Esophagus muscularis mucosa (tissue), 4 donors: ENCODE measurements around the gene KRTAP3-3. TPM values are rescaled to one million over a fixed set of nuclear protein-coding genes. Genes with fewer than 3 reads are reported as not detected.

Experiments used
- DNase-seq: peaks from one replicate; pipeline ENCODE4 v3.0.0-alpha.2; 2017; ENCODE audit errors: extremely low spot score
- H3K27ac ChIP-seq, 4 donors: fragments of 200-600 bp; sonication (generic); replicated peaks in 1 of 4; 1 replicate in 3 of 4; 2 replicates in 1 of 4; pipeline ENCODE4 v1.5.1; 2016 to 2019; ENCODE audit warnings: mild to moderate bottlenecking in 1 of 4
- H3K27me3 ChIP-seq, 4 donors: fragments of 200-600 bp; sonication (generic); one replicate each; pipeline versions ENCODE4 v1.5.1 to v1.6.0; 2016 to 2019
- H3K36me3 ChIP-seq, 4 donors: fragments of 200-600 bp; sonication (generic); one replicate each; pipeline ENCODE4 v1.5.1; 2016 to 2019
- H3K4me1 ChIP-seq, 4 donors: fragments of 200-600 bp; sonication (generic); one replicate each; pipeline ENCODE4 v1.5.1; 2016 to 2019
- H3K4me3 ChIP-seq, 4 donors: fragments of 200-600 bp; sonication (generic); 1 replicate in 2 of 4; 2 replicates in 2 of 4; pipeline ENCODE4 v1.5.1; 2016 to 2019; ENCODE audit warnings: mild to moderate bottlenecking in 4 of 4, moderate library complexity in 1 of 4
- H3K9me3 ChIP-seq, 4 donors: fragments of 200-600 bp; sonication (generic); 1 replicate in 3 of 4; 2 replicates in 1 of 4; pipeline ENCODE4 v1.5.1; 2016 to 2019
- CTCF ChIP-seq, 3 experiments: fragments of 200-600 bp in 2 of 3; fragments of 450-650 bp in 1 of 3; sonication (generic) in 2 of 3; IDR thresholded peaks; one replicate each; pipeline ENCODE4 v1.5.1; 2017 to 2019; ENCODE audit warnings: antibody characterized with exemption in 3 of 3, mild to moderate bottlenecking in 2 of 3, moderate library complexity in 1 of 3
- EP300 ChIP-seq: sonication (generic); formaldehyde crosslinking; IDR thresholded peaks from one replicate; pipeline ENCODE4 v1.6.1; 2017; ENCODE audit warnings: antibody characterized with exemption
- POLR2A ChIP-seq: fragments of 450-650 bp; IDR thresholded peaks from one replicate; pipeline ENCODE4 v1.6.1; 2017; ENCODE audit warnings: antibody characterized with exemption, moderate library complexity, mild to moderate bottlenecking, low read depth
- POLR2AphosphoS5 ChIP-seq, 2 donors: sonication (generic); formaldehyde crosslinking; IDR thresholded peaks; one replicate each; pipeline ENCODE4 v1.6.1; 2017; ENCODE audit warnings: antibody characterized with exemption in 2 of 2
- WGBS: methylation state at CpG from one replicate; pipeline ENCODE4 v1.1.5; 2018; 5-methylcytosine and 5-hydroxymethylcytosine counted together
- intact Hi-C: fragments of 100-400 bp; cut with DNase I; formaldehyde crosslinking; loops from one replicate; pipeline ENCODE4 v1.15.1; 2023
- total RNA-seq, 4 donors: library from RNA; depleted of rRNA; stranded (reverse); fragments of >200 nt; gene quantifications; one replicate each; pipeline versions ENCODE4 v1.1.0 to v1.2.1, GENCODE V29; 2016

The KRTAP3-3 gene
- total RNA-seq, 4 donors from 2014 or later = not detected

- Histone ChIP-seq H3K36me3 (no peaks in the 10 kb centered on the region), H3K4me3 (no peak overlapping the region), H3K27ac (no peak overlapping the region), H3K9me3 (no peaks in the 10 kb centered on the region), H3K4me1 (no peaks in the 10 kb centered on the region), H3K27me3 (peaks cover 0 to 6% (median 0%) of the 10 kb centered on the region in 4 donors)
- no peak for DNase-seq
- intact Hi-C loops = no loop called here
- TF ChIP-seq POLR2A = no peak
- TF ChIP-seq POLR2AphosphoS5 (IDR thresholded peaks at IDR 0.05) = no peak
- 88% methylated on average over 3 of the region's 3 CpGs for WGBS
These were observed 25.5 kb upstream of the KRTAP3-3 start for GRCh38 chr17:41019415-41019814.

DNA sequence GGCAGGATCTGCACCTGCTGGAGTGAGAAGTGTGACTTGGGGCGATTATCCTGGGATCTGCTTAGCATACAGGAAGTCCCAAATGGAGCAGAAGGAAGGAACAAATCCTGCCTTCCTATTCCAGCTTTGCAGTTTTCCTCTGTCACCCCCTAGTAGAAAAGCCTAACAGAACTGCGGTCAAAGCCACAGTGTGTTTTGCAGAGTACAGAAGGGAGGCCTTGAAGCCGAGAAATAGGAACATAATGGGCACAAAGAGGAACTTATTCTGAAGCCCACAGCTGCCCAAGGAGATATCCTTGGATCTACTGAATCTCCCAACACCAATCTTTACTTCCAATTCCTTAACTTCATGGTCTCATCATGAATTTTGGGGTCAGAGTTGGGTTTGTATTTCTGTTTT, 24.6 kb upstream of the KRTAP3-3 start:
- Histone ChIP-seq H3K4me3 (no peak overlapping the region), H3K36me3 (no peaks in the 10 kb centered on the region), H3K4me1 (no peaks in the 10 kb centered on the region), H3K9me3 (no peaks in the 10 kb centered on the region), H3K27ac (no peak overlapping the region), H3K27me3 (peaks cover 0 to 6% (median 0%) of the 10 kb centered on the region in 4 donors)
- 61% methylated on average over 3 of the region's 3 CpGs for WGBS
- no peak for TF ChIP-seq CTCF (IDR thresholded peaks at IDR 0.05)
- no peak for TF ChIP-seq POLR2AphosphoS5 (IDR thresholded peaks at IDR 0.05)
- no peak for TF ChIP-seq POLR2A
- no peak for TF ChIP-seq EP300
- DNase-seq = no peak
- intact Hi-C loops = no loop called here

DNA sequence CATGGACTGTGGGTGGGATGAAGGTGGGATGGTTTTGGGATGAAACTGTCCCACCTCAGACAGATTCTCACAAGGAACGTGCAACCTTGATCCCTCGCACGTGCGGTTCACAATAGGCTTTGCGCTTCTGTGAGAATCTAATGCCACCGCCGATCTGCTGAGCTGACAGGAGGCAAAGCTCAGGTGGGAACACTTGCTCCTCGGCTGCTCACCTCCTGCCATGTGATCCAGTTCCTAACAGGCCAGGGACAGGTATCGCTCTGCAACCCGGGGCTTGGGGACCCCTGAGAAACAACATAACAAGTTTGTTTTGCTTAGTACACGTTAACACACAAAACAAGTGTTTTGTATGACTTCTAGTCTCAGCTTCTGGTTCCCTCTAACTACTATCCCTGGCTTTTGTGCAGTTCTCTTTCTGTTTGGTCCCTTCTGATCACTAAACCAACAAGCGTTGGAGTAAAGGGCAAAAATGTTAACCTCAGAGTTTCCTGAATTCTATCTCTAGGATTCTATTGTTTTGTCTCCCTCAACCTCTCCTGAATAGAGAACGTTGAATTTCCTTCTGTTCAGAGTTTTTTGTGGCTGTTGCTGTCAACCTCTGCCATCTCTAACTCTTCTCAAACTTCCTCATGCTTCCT, 22.7 kb upstream of the KRTAP3-3 start:
- DNase-seq = no peak
- H3K9me3 ChIP-seq = no peaks in the 10 kb centered on the region
- H3K36me3 ChIP-seq = no peaks in the 10 kb centered on the region
- H3K27ac ChIP-seq = no peak overlapping the region
- TF ChIP-seq EP300 (no peak), POLR2A (no peak)
- intact Hi-C loops = no loop called here
- no peak overlapping the region for H3K4me3 ChIP-seq
- H3K4me1 ChIP-seq = no peaks in the 10 kb centered on the region
- WGBS = 85% methylated on average over 13 of the region's 13 CpGs
- peaks cover 0 to 6% (median 0%) of the 10 kb centered on the region in 4 donors for H3K27me3 ChIP-seq

- WGBS = 79% methylated on average over 7 of the region's 7 CpGs
- H3K9me3 ChIP-seq = no peaks in the 10 kb centered on the region
- DNase-seq = no peak
- H3K27ac ChIP-seq = no peak overlapping the region
- TF ChIP-seq EP300 (no peak), POLR2A (no peak), CTCF (IDR thresholded peaks at IDR 0.05) (no peak), POLR2AphosphoS5 (IDR thresholded peaks at IDR 0.05) (no peak)
- intact Hi-C loops = no loop called here
- H3K4me3 ChIP-seq = no peak overlapping the region
- no peaks in the 10 kb centered on the region for H3K4me1 ChIP-seq
- H3K36me3 ChIP-seq = no peaks in the 10 kb centered on the region
- peaks cover 0 to 6% (median 0%) of the 10 kb centered on the region in 4 donors for H3K27me3 ChIP-seq
These were observed 21.5 kb upstream of the KRTAP3-3 start for GRCh38 chr17:41015454-41015853.

DNA sequence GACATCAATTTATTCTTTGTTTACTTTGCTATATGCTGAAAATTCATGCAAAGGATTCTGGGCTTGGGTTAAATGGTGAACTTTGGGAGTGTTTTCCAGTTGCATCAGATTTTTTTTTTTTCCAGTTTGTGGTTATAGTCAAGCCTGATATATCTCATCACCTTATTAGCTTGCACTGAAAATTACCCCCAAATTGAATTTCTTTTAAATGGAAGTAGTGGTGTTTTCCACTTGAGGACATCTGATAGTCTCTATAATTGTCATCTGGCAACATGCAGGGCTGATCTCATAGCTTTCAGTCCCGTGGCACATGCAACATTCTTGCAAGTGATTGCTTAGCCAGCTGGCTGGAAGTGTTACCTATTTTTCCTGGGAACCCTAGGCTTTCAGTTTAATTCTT, 19.6 kb upstream of the KRTAP3-3 start:
- intact Hi-C loops = no loop called here

More for the DNA sequence above, 19.6 kb upstream of the KRTAP3-3 start:
- Histone ChIP-seq H3K27me3 (peaks cover 0 to 6% (median 0%) of the 10 kb centered on the region in 4 donors), H3K4me3 (no peak overlapping the region), H3K4me1 (no peaks in the 10 kb centered on the region), H3K36me3 (no peaks in the 10 kb centered on the region), H3K27ac (no peak overlapping the region), H3K9me3 (no peaks in the 10 kb centered on the region)
- WGBS = 33% methylated on average over 1 of the region's 1 CpG
- DNase-seq = no peak
- no peak for TF ChIP-seq CTCF (IDR thresholded peaks at IDR 0.05)
